GM19043 (cell line): ENCODE data around the gene REXO1.

Source experiments
- ATAC-seq: cut with Tn5 transposase; IDR thresholded peaks from one replicate; pipeline ENCODE4 v1.9.1; 2021; ENCODE audit warnings: low read depth; ENCODE audit not compliant: unreplicated experiment

The REXO1 gene

GRCh38 chr19:1794424-1795172, 53.7 kb downstream of the REXO1 start:
- no peak for ATAC-seq

- no peak for ATAC-seq
Observed at GRCh38 chr19:1791879-1792278, 56.4 kb downstream of the REXO1 start.

- ATAC-seq = no peak
Observed at GRCh38 chr19:1790054-1790792, 58.1 kb downstream of the REXO1 start.

GRCh38 chr19:1789261-1790041, 58.8 kb downstream of the REXO1 start:
- no peak for ATAC-seq

GRCh38 chr19:1787116-1787515, 61.2 kb downstream of the REXO1 start:
- no peak for ATAC-seq

GRCh38 chr19:1786668-1787067, 61.6 kb downstream of the REXO1 start:
- no peak for ATAC-seq

- ATAC-seq = no peak
Observed at GRCh38 chr19:1785310-1785709, 63.0 kb downstream of the REXO1 start.

- ATAC-seq = no peak
Observed at GRCh38 chr19:1783874-1784273, 64.4 kb downstream of the REXO1 start.

- no peak for ATAC-seq
Observed at GRCh38 chr19:1783354-1783753, 64.9 kb downstream of the REXO1 start.

GRCh38 chr19:1782521-1782920, 65.8 kb downstream of the REXO1 start:
- no peak for ATAC-seq

- no peak for ATAC-seq
Observed at GRCh38 chr19:1780272-1780958, 67.9 kb downstream of the REXO1 start.

- ATAC-seq = no peak
Observed at GRCh38 chr19:1779574-1779973, 68.7 kb downstream of the REXO1 start.

GRCh38 chr19:1777149-1777548, 71.1 kb downstream of the REXO1 start:
- ATAC-seq = no peak

GRCh38 chr19:1776606-1777147, 71.6 kb downstream of the REXO1 start:
- ATAC-seq = no peak

GRCh38 chr19:1775951-1776605, 72.2 kb downstream of the REXO1 start:
- ATAC-seq = no peak

GRCh38 chr19:1774989-1775772, 73.1 kb downstream of the REXO1 start:
- no peak for ATAC-seq

- ATAC-seq = no peak
Observed at GRCh38 chr19:1773184-1773583, 75.1 kb downstream of the REXO1 start.

- ATAC-seq = no peak
Observed at GRCh38 chr19:1770866-1771576, 77.3 kb downstream of the REXO1 start.

GRCh38 chr19:1769645-1769985, 78.7 kb downstream of the REXO1 start:
- no peak for ATAC-seq
